DMS153 treated with DMSO at 0.1 percent for 48 hours (cell line): ENCODE data around the gene CCDC106.

ENCODE experiments used
- DNase-seq: peaks from one replicate; lab custom pipeline; 2025; ENCODE audit not compliant: unreplicated experiment; lab: John Stamatoyannopoulos, UW

CCDC106 gene

GRCh38 chr19:55647732-55648584 lies at the start of gene CCDC106:
TSS of gene CCDC106 (plus strand) at chr19:55648212. CDS start at chr19:55649047, 835 bp downstream.
- DNase-seq, result no peak

- DNase-seq, result peak; percentile 88
Measured at GRCh38 chr19:55598719-55599467, 49.1 kb upstream of the CCDC106 start.

- peak; percentile 90 for DNase-seq
Measured at GRCh38 chr19:55599468-55599841, 48.6 kb upstream of the CCDC106 start, which contains the start of gene FIZ1. TSS of gene FIZ1 (minus strand) at chr19:55599517. CDS start at chr19:55597865, 1,652 bp downstream.

GRCh38 chr19:55599842-55600661 lies 48.0 kb upstream of the CCDC106 start, which contains the start of gene ZNF524:
TSS of gene ZNF524 (plus strand) at chr19:55600288. CDS start at chr19:55602113, 1,825 bp downstream.
- DNase-seq, result peak; percentile 87

GRCh38 chr19:55600662-55601028 lies 47.4 kb upstream of the CCDC106 start:
- no peak for DNase-seq

GRCh38 chr19:55601084-55601483 lies 46.9 kb upstream of the CCDC106 start:
- DNase-seq, result no peak

- DNase-seq, result no peak
Measured at GRCh38 chr19:55602104-55603001, 45.7 kb upstream of the CCDC106 start.

- DNase-seq, result no peak
Measured at GRCh38 chr19:55603115-55603514, 44.9 kb upstream of the CCDC106 start.

- no peak for DNase-seq
Measured at GRCh38 chr19:55603581-55604292, 44.3 kb upstream of the CCDC106 start.

GRCh38 chr19:55605207-55605636 lies 42.8 kb upstream of the CCDC106 start:
- DNase-seq, result peak; percentile 92

GRCh38 chr19:55605637-55606470 lies 42.2 kb upstream of the CCDC106 start, which contains the start of gene ZNF865:
TSS of gene ZNF865 (plus strand) at chr19:55605647. CDS start at chr19:55613619, 7,972 bp downstream.
- DNase-seq, result peak; percentile 68

- DNase-seq, result no peak
Measured at GRCh38 chr19:55606471-55606787, 41.6 kb upstream of the CCDC106 start.

GRCh38 chr19:55606817-55607216 lies 41.2 kb upstream of the CCDC106 start:
- no peak for DNase-seq

- DNase-seq, result no peak
Measured at GRCh38 chr19:55609326-55609725, 38.7 kb upstream of the CCDC106 start.

- no peak for DNase-seq
Measured at GRCh38 chr19:55611300-55611982, 36.6 kb upstream of the CCDC106 start.

- no peak for DNase-seq
Measured at GRCh38 chr19:55611983-55612645, 35.9 kb upstream of the CCDC106 start.

- DNase-seq, result no peak
Measured at GRCh38 chr19:55613396-55613795, 34.6 kb upstream of the CCDC106 start.
